Measurements from ENCODE around the gene SRPK1.
"Not testable (repeated sequence)": the region's sequence is repeated elsewhere in the genome, so short reads cannot be mapped to it uniquely, and the experiment has no call there.

Gene SRPK1

GRCh38 chr6:35920793-35921732 lies at the start of gene SRPK1:
Gene SRPK1 (minus strand): TSS chr6:35921098. CDS start chr6:35921056, 42 bp downstream.
- peak; percentile 72 to 84 (median 80) for DNase-seq

DNA sequence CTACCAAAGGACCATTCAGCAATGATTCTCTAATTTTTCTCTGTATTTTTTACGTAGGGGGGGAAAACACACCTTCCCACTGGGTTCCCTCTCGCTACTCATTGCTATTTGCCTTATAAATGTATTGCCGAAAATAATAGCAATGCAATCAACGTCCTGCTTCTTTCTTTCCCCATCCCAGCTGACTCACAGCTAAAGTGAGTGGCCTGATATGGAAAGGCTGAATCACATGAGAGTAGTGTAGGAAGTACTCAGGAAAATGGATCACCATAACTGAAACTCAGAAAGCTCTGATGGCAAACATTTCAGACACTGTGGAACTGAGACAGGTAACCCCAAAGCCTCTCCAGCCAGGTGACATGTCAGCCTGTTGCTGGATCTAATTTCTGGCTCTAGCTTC lies 49.3 kb upstream of the SRPK1 start:
- DNase-seq, result no peak

DNA sequence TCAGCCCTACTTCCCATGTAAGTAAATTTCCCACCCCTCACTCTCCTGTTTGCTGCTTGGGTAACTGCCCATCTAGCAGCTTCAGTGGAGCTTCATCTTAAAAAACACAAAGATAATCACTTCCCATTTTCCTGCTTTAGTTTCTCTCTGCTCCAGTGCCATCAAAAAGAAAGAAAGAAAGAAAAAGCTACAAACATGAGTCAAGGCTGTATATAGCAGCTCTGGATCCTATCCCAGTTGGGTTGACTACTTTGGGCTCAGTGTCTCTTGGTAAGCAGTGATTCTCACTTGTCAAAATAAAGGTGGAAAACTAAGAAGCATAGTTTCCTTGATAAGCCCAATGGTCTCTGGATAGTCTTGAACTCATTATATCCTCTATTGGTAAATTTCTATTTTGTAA lies 48.7 kb upstream of the SRPK1 start:
- no peak for DNase-seq

- no peak for DNase-seq
These were observed 47.9 kb upstream of the SRPK1 start for GRCh38 chr6:35968821-35969220.

DNA sequence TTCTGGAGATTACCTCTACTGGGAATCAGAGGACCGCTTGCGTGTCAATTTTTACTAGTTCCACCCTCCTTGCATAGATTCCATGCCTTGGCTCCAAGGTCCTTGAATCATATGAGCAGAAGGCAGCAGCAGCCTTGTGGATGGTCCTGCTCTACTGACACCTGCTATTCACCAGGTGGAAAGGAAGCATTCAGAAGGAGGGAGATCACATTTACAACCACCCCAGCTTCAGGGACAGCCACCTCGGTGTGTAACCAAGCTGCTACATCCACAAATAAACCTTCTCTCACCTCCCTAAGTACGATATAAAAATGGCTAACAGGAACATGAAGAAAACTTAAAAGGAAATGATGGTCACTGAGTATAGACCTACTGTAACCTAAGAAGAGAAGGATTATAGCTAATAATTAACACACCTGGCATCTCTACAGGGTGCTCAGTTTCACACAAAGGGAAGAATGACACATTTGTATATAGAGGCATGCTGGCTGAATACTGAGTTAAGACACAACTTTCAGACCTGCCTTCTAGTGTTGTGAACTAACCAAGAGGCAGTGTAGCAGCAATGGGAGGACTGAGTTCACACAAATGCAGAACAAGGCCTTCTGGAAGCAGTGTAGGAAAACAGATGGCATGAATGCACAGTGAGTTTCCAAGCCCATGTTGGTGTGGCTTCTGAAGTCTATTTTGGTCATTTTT lies 46.3 kb upstream of the SRPK1 start:
- no peak for DNase-seq

GRCh38 chr6:35962779-35963560 lies 42.1 kb upstream of the SRPK1 start:
- DNase-seq, result no peak

DNA sequence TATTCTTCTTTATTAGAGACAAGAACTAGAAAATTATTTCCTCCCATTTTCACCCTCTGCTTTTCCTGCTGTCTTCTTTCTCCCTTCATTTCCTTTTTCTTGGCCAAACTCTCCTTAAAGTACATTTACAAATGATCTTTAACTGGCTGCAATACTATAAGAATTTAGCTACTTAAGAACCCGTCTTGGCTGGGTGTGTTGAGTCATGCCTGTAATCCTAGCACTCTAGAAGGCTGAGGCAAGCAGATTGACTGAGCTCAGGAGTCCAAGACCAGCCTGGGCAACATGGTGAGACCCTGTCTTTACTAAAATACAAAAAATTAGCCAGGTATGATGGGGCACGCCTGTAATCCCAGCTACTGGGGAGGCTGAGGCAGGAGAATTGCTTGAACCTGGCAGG lies 39.3 kb upstream of the SRPK1 start:
- no peak for DNase-seq

- no peak for DNase-seq
These were observed 35.1 kb upstream of the SRPK1 start for GRCh38 chr6:35955970-35956369.

DNA sequence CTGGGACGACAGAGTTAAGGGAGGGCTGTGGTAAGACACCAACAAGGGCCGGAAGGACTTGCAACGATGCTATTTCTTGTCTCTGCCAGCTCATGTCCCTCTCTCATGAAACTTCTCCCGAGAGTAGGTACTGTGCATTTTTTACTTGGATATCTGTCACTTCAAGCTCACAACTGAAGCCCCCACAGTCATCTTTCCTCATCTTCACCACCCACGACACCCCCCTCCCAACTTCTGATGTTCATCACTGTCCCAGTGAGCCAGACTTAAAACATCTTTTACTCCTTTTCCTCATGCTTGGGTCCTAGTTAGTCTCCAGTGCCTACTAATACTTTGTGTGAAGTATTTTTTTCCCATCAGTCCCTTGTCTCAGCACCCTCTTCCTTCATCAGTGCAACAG lies 34.6 kb upstream of the SRPK1 start:
- DNase-seq, result no peak

DNA sequence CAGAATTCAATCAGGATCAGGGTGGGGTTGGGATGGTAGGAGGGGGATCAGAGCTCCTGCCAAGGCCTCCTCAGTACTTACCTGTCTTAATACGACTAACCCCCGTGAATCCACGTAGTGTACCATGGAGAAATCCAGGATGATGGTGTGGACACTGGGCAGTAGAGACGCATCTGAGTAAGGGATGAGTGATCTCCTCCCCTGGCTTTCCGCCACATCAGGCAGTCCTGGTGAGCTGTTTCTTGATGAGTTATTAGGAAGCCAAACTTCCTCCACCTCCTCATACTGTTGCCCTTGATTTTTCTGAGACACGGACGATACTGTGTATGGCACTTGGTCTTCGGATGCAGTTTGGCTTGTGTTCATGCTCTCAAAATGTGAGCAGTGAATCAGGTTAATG lies 34.2 kb upstream of the SRPK1 start:
- DNase-seq, result no peak

DNA sequence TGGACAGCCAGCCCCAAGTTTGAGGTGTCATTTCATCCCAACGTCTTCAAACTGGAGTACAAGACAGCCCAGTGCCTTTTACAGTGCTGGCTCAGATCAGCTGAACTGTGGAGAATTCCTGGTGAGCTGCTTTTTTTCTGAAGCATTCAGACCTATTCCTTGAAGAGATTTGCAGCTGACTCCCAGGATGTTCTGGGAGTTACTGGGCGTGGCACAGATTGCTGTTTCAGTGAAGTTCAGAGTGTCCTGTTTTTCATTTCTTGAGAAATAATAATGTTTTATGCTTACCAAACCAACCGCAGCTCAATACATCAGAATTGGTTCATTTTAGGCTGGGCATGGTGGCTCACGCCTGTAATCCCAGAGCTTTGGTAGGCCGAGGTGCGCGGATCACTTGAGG lies 33.4 kb upstream of the SRPK1 start:
- no peak for DNase-seq

DNA sequence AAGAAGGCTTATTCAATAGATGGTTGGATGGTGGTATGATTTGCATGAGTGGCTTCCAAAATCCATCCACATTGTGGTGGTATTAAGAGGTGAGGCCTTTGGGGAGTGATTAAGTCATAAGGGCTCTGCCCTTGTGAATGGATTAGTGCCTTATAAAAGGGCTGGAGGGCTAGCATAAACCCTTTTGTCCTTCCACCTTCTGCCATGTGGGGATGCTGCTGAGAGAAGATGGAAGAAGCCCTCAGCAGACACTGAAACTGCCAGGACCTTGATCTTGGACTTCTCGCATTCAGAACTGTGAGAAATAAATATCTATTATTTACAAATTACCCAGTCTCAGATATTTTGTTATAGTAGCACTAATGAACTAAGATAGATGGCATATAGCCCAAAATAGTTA lies 27.8 kb upstream of the SRPK1 start:
- no peak for DNase-seq

GRCh38 chr6:35945650-35946025 lies 24.7 kb upstream of the SRPK1 start:
- DNase-seq, result no peak

DNA sequence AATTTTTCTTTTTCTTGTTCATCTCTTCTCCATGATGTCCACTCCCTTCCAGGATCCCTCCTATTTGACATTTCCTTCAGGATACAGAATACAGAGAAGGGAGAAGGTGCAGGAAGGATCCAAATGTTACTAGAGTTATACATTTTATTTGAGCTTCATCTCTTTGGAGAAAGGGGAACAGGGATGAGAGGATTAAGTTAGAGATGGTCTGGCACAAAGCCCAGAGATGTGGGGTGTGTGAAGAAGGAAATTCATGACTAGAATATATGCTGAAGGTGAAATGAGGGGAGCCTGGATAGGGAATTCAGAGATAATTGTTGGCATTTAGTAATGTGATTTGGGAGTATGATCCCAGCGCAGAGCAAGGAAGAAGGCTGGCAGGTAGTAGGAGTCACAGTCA lies 22.5 kb upstream of the SRPK1 start:
- no peak for DNase-seq

DNA sequence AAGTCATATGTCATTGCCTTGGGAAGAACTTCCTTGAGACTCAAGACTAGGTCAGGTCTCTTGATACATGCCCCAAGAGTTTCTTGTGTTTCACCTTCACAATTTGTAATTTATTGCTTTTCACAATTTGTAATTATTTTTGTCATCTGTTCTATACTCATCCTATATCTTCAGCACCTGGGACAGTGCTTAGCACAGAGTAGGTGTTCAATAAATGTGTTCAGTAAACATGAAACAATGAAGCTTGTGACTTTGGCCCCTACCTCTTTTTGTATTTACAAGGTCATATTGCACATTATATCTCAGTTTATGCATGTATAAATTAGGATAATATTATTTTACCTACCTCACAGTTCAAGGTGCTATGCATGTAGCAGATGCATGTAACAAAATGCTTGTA lies 21.5 kb upstream of the SRPK1 start:
- DNase-seq, result no peak

DNA sequence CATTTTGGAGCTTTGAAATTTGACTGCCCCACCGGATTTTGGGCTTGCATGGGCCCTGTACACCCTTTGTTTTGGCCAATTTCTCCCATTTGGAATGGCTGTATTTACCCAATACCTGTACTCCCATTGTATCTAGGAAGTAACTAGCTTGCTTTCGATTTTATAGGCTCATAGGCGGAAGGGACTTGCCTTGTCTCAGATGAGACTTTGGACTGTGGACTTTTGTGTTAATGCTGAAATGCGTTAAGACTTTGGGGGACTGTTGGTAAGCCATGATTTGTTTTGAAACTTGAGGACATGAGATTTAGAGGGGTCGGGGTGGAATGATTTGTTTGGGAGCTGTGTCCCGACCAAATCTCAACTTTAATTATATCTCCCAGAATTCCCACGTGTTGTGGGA lies 20.3 kb upstream of the SRPK1 start:
- DNase-seq, result not testable (repeated sequence)

DNA sequence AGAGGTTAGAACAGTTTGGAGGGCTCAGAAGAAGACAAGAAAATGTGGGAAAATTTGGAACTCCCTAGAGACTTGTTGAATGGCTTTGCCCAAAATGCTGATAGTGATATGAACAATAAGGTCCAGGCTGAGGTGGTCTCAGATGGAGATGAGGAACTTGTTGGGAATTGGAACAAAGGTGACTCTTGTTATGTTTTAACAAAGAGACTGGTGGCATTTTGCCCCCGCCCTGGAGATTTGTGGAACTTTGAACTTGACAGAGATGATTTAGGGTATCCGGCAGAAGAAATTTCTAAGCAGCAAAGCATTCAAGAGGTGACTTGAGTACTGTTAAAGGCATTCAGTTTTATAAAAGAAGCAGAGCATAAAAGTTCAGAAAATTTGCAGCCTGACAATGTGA lies 19.1 kb upstream of the SRPK1 start:
- not testable (repeated sequence) for DNase-seq

DNA sequence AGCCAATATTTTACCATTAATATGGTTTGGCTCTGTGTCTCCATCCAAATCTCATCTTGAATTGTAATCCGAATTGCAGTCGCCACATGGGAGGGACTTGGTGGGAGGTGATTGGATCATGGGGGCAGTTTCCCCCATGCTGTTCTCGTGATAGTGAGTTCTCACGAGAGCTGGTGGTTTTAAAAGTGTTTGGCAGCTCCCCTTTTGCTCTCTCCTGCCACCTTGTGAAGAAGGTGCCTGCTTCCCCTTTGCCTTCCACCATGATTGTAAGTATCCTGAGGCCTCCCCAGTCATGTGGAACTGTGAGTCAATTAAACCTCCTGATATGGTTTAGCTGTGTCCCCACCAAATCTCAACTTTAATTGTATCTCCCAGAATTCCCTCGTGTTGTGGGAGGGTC lies 18.4 kb upstream of the SRPK1 start:
- not testable (repeated sequence) for DNase-seq

- DNase-seq, result no peak
These were observed 15.9 kb upstream of the SRPK1 start for GRCh38 chr6:35936681-35937359.

- DNase-seq, result no peak
These were observed 14.6 kb upstream of the SRPK1 start for GRCh38 chr6:35935469-35935868.

- no peak for DNase-seq
These were observed 12.9 kb upstream of the SRPK1 start for GRCh38 chr6:35933844-35934243.

GRCh38 chr6:35931873-35932272 lies 11.0 kb upstream of the SRPK1 start:
- DNase-seq, result not testable (repeated sequence)

GRCh38 chr6:35931120-35931561 lies 10.2 kb upstream of the SRPK1 start:
- DNase-seq, result no peak

Data from activated CD4-positive, CD25-positive, alpha-beta regulatory T cell (primary cell).